Sigmoid colon (tissue), 7 donors: ENCODE measurements around the gene STK10. TPM values are rescaled to one million over a fixed set of nuclear protein-coding genes. Genes with fewer than 3 reads are reported as not detected.

Source experiments
- DNase-seq: peaks from one replicate; pipeline ENCODE4 v3.0.0-alpha.2; 2019
- H3K27ac ChIP-seq, 4 donors: fragments of 200-600 bp; sonication (generic); one replicate each; pipeline ENCODE4 v1.5.1; 2016 to 2019; ENCODE audit warnings: mild to moderate bottlenecking in 1 of 4
- H3K27me3 ChIP-seq, 3 donors: fragments of 200-600 bp; sonication (generic); one replicate each; pipeline ENCODE4 v1.5.1; 2019; ENCODE audit warnings: mild to moderate bottlenecking in 1 of 3
- H3K36me3 ChIP-seq, 4 donors: fragments of 200-600 bp; sonication (generic); one replicate each; pipeline ENCODE4 v1.5.1; 2016 to 2019
- H3K4me1 ChIP-seq, 4 donors: fragments of 200-600 bp; sonication (generic); one replicate each; pipeline ENCODE4 v1.5.1; 2017 to 2019
- H3K4me3 ChIP-seq, 4 donors: fragments of 200-600 bp; sonication (generic); one replicate each; pipeline ENCODE4 v1.5.1; 2017 to 2019; ENCODE audit warnings: mild to moderate bottlenecking in 2 of 4, moderate library complexity in 1 of 4
- H3K9me3 ChIP-seq, 4 donors: fragments of 200-600 bp in 3 of 4; sonication (generic) in 3 of 4; one replicate each; pipeline versions ENCODE4 v1.5.1 to v1.6.1; 2013 to 2019
- EP300 ChIP-seq, 4 donors: sonication (generic); formaldehyde crosslinking; IDR thresholded peaks; one replicate each; pipeline ENCODE4 v1.6.1; 2017; ENCODE audit warnings: antibody characterized with exemption in 4 of 4
- POLR2A ChIP-seq, 2 donors: fragments of 450-650 bp; IDR thresholded peaks; one replicate each; pipeline ENCODE4 v1.6.1; 2016; ENCODE audit warnings: antibody characterized with exemption in 2 of 2, mild to moderate bottlenecking in 2 of 2, moderate library complexity in 2 of 2
- POLR2AphosphoS5 ChIP-seq, 4 donors: sonication (generic); formaldehyde crosslinking; IDR thresholded peaks; one replicate each; pipeline ENCODE4 v1.6.1; 2017; ENCODE audit warnings: antibody characterized with exemption in 4 of 4
- WGBS, 2 donors: extraction: QIAGEN DNeasy Blood & Tissue Kit; methylation state at CpG; one replicate each; pipeline ENCODE4 v1.1.7; 2013; 5-methylcytosine and 5-hydroxymethylcytosine counted together
- intact Hi-C: fragments of 100-400 bp; cut with DNase I; formaldehyde crosslinking; loops from one replicate; pipeline ENCODE4 v1.15.1; 2023
- polyA plus RNA-seq, 3 donors: library from polyadenylated mRNA; stranded (reverse); fragments of 200-250 nt; gene quantifications; one replicate each; pipeline ENCODE4 v1.2.3, GENCODE V29; 2013
- total RNA-seq, 4 donors: library from RNA; depleted of rRNA; stranded (reverse); fragments of >200 nt; gene quantifications; one replicate each; pipeline ENCODE4 v1.1.0, GENCODE V29; 2016
- TF ChIP-seq, protein P1 (sequence below), 4 experiments: fragments of 450-650 bp in 3 of 4; fragments of 200-600 bp in 1 of 4; IDR thresholded peaks; one replicate each; pipeline ENCODE4 v1.5.1; 2016 to 2019; ENCODE audit warnings: antibody characterized with exemption in 4 of 4, mild to moderate bottlenecking in 3 of 4, moderate library complexity in 2 of 4
- donor health status: healthy with polysubstance abuse.
- donor health status: Bipolar disorder and iron deficiency.
- donor health status: healthy.

The STK10 gene
- total and polyA plus RNA-seq, 7 donors: 4.2 to 28.6 (median 12.5) TPM

DNA sequence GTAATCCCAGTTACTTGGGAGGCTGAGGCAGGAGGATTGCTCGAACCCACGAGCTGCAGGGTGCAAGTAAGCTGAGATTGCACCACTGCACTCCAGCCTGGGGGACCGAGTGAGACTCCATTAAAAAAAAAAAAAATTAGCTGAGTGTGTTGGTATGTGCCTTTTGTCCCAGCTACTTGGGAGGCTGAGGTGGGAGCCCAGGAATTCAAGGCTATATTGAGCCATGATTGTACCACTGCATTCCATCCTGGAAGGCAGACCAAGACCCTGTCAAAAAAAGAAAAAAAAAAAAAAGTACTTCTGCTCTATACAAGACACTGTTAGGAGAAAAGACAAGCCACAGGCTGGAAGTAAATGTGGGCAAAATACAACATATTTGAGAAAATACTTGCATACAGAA, 113.1 kb downstream of the STK10 start:
- Histone ChIP-seq H3K4me1 (peaks cover 0 to 7% (median 0%) of the 10 kb centered on the region in 4 donors), H3K36me3 (peaks cover 0 to 1% (median 0%) of the 10 kb centered on the region in 4 donors), H3K4me3 (no peak overlapping the region), H3K27ac (no peak overlapping the region), H3K9me3 (no peaks in the 10 kb centered on the region), H3K27me3 (no peaks in the 10 kb centered on the region)
- intact Hi-C loops: no loop called here
- 92 to 96% methylated on average over 3 of the region's 3 CpGs for WGBS, 2 donors
- TF ChIP-seq POLR2A (IDR thresholded peaks at IDR 0.05) (no peak), POLR2AphosphoS5 (IDR thresholded peaks at IDR 0.05) (no peak), EP300 (IDR thresholded peaks at IDR 0.05) (no peak)
- TF ChIP-seq, protein P1, sequence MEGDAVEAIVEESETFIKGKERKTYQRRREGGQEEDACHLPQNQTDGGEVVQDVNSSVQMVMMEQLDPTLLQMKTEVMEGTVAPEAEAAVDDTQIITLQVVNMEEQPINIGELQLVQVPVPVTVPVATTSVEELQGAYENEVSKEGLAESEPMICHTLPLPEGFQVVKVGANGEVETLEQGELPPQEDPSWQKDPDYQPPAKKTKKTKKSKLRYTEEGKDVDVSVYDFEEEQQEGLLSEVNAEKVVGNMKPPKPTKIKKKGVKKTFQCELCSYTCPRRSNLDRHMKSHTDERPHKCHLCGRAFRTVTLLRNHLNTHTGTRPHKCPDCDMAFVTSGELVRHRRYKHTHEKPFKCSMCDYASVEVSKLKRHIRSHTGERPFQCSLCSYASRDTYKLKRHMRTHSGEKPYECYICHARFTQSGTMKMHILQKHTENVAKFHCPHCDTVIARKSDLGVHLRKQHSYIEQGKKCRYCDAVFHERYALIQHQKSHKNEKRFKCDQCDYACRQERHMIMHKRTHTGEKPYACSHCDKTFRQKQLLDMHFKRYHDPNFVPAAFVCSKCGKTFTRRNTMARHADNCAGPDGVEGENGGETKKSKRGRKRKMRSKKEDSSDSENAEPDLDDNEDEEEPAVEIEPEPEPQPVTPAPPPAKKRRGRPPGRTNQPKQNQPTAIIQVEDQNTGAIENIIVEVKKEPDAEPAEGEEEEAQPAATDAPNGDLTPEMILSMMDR (IDR thresholded peaks at IDR 0.05): no peak
- DNase-seq: no peak

GRCh38 chr5:172071309-172071875, 116.6 kb downstream of the STK10 start:
- TF ChIP-seq, protein P1 (IDR thresholded peaks at IDR 0.05): no peak
- no peak for TF ChIP-seq POLR2A (IDR thresholded peaks at IDR 0.05)
- no peak for TF ChIP-seq EP300 (IDR thresholded peaks at IDR 0.05)
- TF ChIP-seq POLR2AphosphoS5 (IDR thresholded peaks at IDR 0.05): no peak
- no peak for DNase-seq
- 84 to 91% methylated on average over 3 of the region's 3 CpGs for WGBS, 2 donors
- Histone ChIP-seq H3K27ac (no peak overlapping the region), H3K9me3 (no peaks in the 10 kb centered on the region), H3K4me1 (peaks cover 0 to 4% (median 2%) of the 10 kb centered on the region in 4 donors), H3K4me3 (no peak overlapping the region), H3K27me3 (no peaks in the 10 kb centered on the region), H3K36me3 (no peaks in the 10 kb centered on the region)
- intact Hi-C loops: no loop called here

DNA sequence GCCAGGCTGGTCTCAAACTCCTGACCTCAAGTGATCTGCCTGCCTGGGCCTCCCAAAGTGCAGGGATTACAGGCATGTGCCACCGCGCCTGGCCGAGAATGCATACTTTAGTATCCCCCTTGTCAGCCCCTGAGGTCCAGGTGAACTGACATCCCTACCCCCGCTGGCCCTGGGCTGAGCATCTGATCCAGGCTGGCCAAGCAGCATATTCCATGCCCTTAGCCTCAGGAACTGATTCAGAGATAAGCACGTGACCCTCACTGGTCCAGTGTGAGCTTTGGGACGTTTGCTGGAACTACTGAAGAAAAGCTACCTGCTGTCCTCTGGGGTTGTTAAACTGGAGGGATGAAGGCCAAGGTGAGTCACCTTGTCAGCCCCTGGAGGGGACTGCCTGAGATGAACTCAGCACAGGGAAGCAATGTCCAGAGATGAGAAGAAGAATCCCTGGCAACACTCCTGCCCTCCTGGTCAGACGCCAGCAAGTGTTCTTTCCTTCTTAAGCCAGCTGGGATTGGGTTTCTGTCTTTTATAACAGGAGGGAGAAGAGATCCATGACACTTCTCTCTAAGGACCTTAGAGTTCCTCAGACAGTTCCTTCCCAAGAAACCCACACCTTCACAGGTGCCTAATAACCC, 122.5 kb downstream of the STK10 start:
- Histone ChIP-seq H3K27ac (peak overlapping the region; percentile 34 to 70 (median 56)), H3K36me3 (peaks cover 0 to 21% (median 5%) of the 10 kb centered on the region in 4 donors), H3K4me3 (no peak overlapping the region), H3K9me3 (no peaks in the 10 kb centered on the region), H3K4me1 (peaks cover 0 to 16% (median 14%) of the 10 kb centered on the region in 4 donors), H3K27me3 (no peaks in the 10 kb centered on the region)
- 88 to 92% methylated on average over 7 of the region's 7 CpGs for WGBS, 2 donors
- intact Hi-C loops: no loop called here
- DNase-seq: no peak
- TF ChIP-seq EP300 (IDR thresholded peaks at IDR 0.05) (no peak), POLR2A (IDR thresholded peaks at IDR 0.05) (no peak), POLR2AphosphoS5 (IDR thresholded peaks at IDR 0.05) (peak in 2 of 4 donors; percentile 23 to 29)
- TF ChIP-seq, protein P1 (IDR thresholded peaks at IDR 0.05): no peak

DNA sequence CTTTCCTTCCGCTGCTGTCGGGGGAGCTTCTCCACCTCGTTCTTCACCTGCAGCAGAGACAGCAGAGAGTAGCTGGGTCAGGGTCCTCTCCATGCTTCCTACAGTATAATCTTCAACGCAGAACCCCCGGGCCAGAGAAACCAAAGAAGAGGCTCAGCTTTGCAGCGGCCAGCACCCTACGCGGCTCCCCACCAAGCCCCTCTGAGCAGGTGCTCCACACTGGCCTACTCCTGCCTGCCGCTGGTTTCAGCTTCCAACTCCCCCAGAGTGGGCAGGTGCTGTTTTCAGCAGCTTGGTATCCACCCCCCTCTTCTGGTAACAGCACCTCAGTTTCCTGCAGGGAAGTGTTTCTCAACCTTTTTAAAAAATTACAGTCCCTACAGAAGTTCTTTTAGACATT, 123.3 kb downstream of the STK10 start:
- 94 to 97% methylated on average over 9 of the region's 9 CpGs for WGBS, 2 donors
- Histone ChIP-seq H3K4me1 (peaks cover 0 to 16% (median 14%) of the 10 kb centered on the region in 4 donors), H3K27me3 (no peaks in the 10 kb centered on the region), H3K4me3 (no peak overlapping the region), H3K9me3 (no peaks in the 10 kb centered on the region), H3K27ac (no peak overlapping the region), H3K36me3 (peaks cover 0 to 26% (median 6%) of the 10 kb centered on the region in 4 donors)
- DNase-seq: no peak
- intact Hi-C loops: no loop called here
- no peak for TF ChIP-seq POLR2A (IDR thresholded peaks at IDR 0.05)
- TF ChIP-seq, protein P1 (IDR thresholded peaks at IDR 0.05): no peak
- TF ChIP-seq EP300 (IDR thresholded peaks at IDR 0.05): no peak
- TF ChIP-seq POLR2AphosphoS5 (IDR thresholded peaks at IDR 0.05): no peak
